Smooth muscle cell (in vitro differentiated cells): ENCODE measurements around the gene BBLN. TPM values are rescaled to one million over a fixed set of nuclear protein-coding genes. Genes with fewer than 3 reads are reported as not detected.

ENCODE experiments used
- DNase-seq: peaks from one replicate; lab custom pipeline; 2025; ENCODE audit not compliant: unreplicated experiment; lab: John Stamatoyannopoulos, UW
- H2AFZ ChIP-seq: fragments of 200-600 bp; sonication (generic); 2 replicates; pipeline ENCODE4 v1.6.0; 2016; ENCODE audit warnings: antibody characterized with exemption, low read depth, mild to moderate bottlenecking
- H3F3A ChIP-seq: fragments of 200-600 bp; sonication (generic); 2 replicates; pipeline ENCODE4 v1.6.0; 2017; ENCODE audit warnings: antibody characterized with exemption, low read depth
- H3K27ac ChIP-seq: fragments of 200-600 bp; sonication (generic); 2 replicates; pipeline ENCODE4 v1.5.1; 2016; ENCODE audit warnings: low read depth, mild to moderate bottlenecking
- H3K27me3 ChIP-seq: fragments of 200-600 bp; sonication (generic); 2 replicates; pipeline ENCODE4 v1.6.1; 2016; ENCODE audit warnings: low read depth, mild to moderate bottlenecking
- H3K36me3 ChIP-seq: fragments of 200-600 bp; sonication (generic); 2 replicates; pipeline ENCODE4 v1.5.1; 2016; ENCODE audit warnings: low read depth
- H3K4me1 ChIP-seq: fragments of 200-600 bp; sonication (generic); 2 replicates; pipeline ENCODE4 v1.5.1; 2016; ENCODE audit warnings: low read depth
- H3K4me2 ChIP-seq: fragments of 200-600 bp; sonication (generic); 2 replicates; pipeline ENCODE4 v1.6.0; 2016; ENCODE audit warnings: mild to moderate bottlenecking
- H3K4me3 ChIP-seq: fragments of 200-600 bp; sonication (generic); 2 replicates; pipeline ENCODE4 v1.5.1; 2016; ENCODE audit warnings: mild to moderate bottlenecking
- H3K79me2 ChIP-seq: fragments of 200-600 bp; sonication (generic); 2 replicates; pipeline ENCODE4 v1.6.0; 2016; ENCODE audit warnings: low read depth, mild to moderate bottlenecking
- H3K9ac ChIP-seq: fragments of 200-600 bp; sonication (generic); 2 replicates; pipeline ENCODE4 v1.6.0; 2016; ENCODE audit warnings: low read depth
- H3K9me3 ChIP-seq: fragments of 200-600 bp; sonication (generic); replicated peaks from 2 replicates; pipeline ENCODE4 v1.5.1; 2016; ENCODE audit warnings: low read depth
- H4K20me1 ChIP-seq: fragments of 200-600 bp; sonication (generic); 2 replicates; pipeline ENCODE4 v1.6.0; 2016; ENCODE audit warnings: low read depth
- CTCF ChIP-seq: fragments of 200-600 bp; sonication (generic); IDR thresholded peaks from 2 replicates; pipeline ENCODE4 v1.5.1; 2017; ENCODE audit warnings: borderline replicate concordance, mild to moderate bottlenecking, antibody characterized with exemption; ENCODE audit not compliant: insufficient read depth, poor library complexity, severe bottlenecking
- WGBS: methylation state at CpG from one replicate; pipeline ENCODE4 v1.1.7; 2016; ENCODE audit warnings: low lambda C conversion rate; 5-methylcytosine and 5-hydroxymethylcytosine counted together
- polyA plus RNA-seq: library from polyadenylated mRNA; unstranded; fragments of >200 nt; fragmentation: Nextera tagmentation; extraction: Ambion mirVana; gene quantifications from 2 replicates; pipeline ENCODE4 v1.2.1, GENCODE V29; 2016
- total RNA-seq: library from RNA; depleted of rRNA; stranded (reverse); fragments of >200 nt; gene quantifications from 2 replicates; pipeline ENCODE4 v1.2.3, GENCODE V29; 2014

Gene BBLN
- total and polyA plus RNA-seq, 2 experiments from 2014 or later: 133 to 229 TPM

GRCh38 chr9:128124451-128124850 lies 35.6 kb upstream of the BBLN start:
- WGBS: 98% methylated on average over 8 of the region's 8 CpGs
- H3K4me2 ChIP-seq: no peak overlapping the region
- H3K4me3 ChIP-seq: no peak overlapping the region
- peaks cover 12% of the 10 kb centered on the region for H4K20me1 ChIP-seq
- H3F3A ChIP-seq: no peaks in the 10 kb centered on the region
- H3K27me3 ChIP-seq: no peaks in the 10 kb centered on the region
- no peaks in the 10 kb centered on the region for H3K36me3 ChIP-seq
- H3K9me3 ChIP-seq: no peaks in the 10 kb centered on the region
- no peak overlapping the region for H3K27ac ChIP-seq
- no peak overlapping the region for H2AFZ ChIP-seq
- H3K79me2 ChIP-seq: peaks cover 8% of the 10 kb centered on the region
- H3K4me1 ChIP-seq: no peaks in the 10 kb centered on the region
- H3K9ac ChIP-seq: no peak overlapping the region
- no peak for TF ChIP-seq CTCF
- no peak for DNase-seq

GRCh38 chr9:128124873-128125579 lies 35.0 kb upstream of the BBLN start:
- 84% methylated on average over 16 of the region's 16 CpGs for WGBS
- Histone ChIP-seq H3K4me1 (no peaks in the 10 kb centered on the region), H3K4me2 (no peak overlapping the region)

GRCh38 chr9:128125580-128126354 lies 34.3 kb upstream of the BBLN start:
- WGBS: 84% methylated on average over 10 of the region's 10 CpGs
- no peaks in the 10 kb centered on the region for H3F3A ChIP-seq
- H3K79me2 ChIP-seq: peaks cover 8% of the 10 kb centered on the region
- no peak overlapping the region for H2AFZ ChIP-seq
- H3K9me3 ChIP-seq: no peaks in the 10 kb centered on the region
- no peak overlapping the region for H3K4me3 ChIP-seq
- H3K4me1 ChIP-seq: no peaks in the 10 kb centered on the region
- no peak for TF ChIP-seq CTCF
- no peaks in the 10 kb centered on the region for H3K27me3 ChIP-seq
- no peak for DNase-seq
- no peak overlapping the region for H3K4me2 ChIP-seq
- H3K9ac ChIP-seq: no peak overlapping the region
- peaks cover 12% of the 10 kb centered on the region for H4K20me1 ChIP-seq
- H3K27ac ChIP-seq: no peak overlapping the region
- no peaks in the 10 kb centered on the region for H3K36me3 ChIP-seq

More at GRCh38 chr9:128124873-128125579, 35.0 kb upstream of the BBLN start:
- Histone ChIP-seq H3K27ac (no peak overlapping the region), H3K27me3 (no peaks in the 10 kb centered on the region), H4K20me1 (peaks cover 12% of the 10 kb centered on the region), H3K79me2 (peaks cover 8% of the 10 kb centered on the region), H2AFZ (no peak overlapping the region), H3K9me3 (no peaks in the 10 kb centered on the region), H3K4me3 (no peak overlapping the region), H3F3A (no peaks in the 10 kb centered on the region), H3K36me3 (no peaks in the 10 kb centered on the region), H3K9ac (no peak overlapping the region)
- TF ChIP-seq CTCF: peak; percentile 38
- peak; percentile 10 for DNase-seq
